ENCODE data around the gene CPA2. TPM values are rescaled to one million over a fixed set of nuclear protein-coding genes. Genes with fewer than 3 reads are reported as not detected.

The CPA2 gene
- total and polyA plus RNA-seq, 2 experiments from 2014 or later = 198 to 303 TPM

DNA sequence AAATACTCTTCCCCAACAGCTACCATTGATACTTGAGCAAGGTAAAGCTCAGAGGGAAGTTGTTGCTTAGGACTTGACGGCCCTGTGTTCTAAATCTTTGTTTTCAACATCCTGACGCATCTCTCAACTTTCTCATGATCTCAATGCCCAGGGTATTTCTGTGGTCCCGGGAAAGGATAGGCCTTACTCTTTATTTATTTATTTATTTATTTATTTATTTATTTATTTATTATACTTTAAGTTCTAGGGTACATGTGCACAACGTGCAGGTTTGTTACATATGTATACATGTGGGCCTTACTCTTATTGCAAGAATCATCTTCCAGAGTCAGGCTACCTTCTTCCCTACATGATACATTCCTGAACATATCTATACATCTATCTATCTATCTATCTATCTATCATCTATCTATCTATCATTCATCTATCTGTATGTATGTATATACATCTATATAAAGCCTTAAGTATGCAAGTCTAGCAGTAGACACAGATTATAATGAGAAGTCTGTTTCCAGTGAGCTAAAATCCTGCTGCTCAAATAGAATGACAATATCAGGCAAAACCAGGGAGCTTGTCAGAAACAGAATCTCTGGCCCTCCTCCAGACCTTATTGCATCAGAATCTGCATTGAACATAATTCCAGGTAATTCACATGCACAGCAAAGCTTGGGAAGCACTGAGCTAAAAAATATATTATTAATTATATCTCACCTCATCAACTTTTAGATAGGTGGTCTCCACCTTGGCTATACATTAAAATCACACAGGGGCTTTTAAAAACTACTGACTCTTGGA is 65.8 kb downstream of the CPA2 start:
- TF ChIP-seq EZH2 (IDR thresholded peaks at IDR 0.05; ENCODE audit: borderline replicate concordance) = no peak
- TF ChIP-seq, protein P1, sequence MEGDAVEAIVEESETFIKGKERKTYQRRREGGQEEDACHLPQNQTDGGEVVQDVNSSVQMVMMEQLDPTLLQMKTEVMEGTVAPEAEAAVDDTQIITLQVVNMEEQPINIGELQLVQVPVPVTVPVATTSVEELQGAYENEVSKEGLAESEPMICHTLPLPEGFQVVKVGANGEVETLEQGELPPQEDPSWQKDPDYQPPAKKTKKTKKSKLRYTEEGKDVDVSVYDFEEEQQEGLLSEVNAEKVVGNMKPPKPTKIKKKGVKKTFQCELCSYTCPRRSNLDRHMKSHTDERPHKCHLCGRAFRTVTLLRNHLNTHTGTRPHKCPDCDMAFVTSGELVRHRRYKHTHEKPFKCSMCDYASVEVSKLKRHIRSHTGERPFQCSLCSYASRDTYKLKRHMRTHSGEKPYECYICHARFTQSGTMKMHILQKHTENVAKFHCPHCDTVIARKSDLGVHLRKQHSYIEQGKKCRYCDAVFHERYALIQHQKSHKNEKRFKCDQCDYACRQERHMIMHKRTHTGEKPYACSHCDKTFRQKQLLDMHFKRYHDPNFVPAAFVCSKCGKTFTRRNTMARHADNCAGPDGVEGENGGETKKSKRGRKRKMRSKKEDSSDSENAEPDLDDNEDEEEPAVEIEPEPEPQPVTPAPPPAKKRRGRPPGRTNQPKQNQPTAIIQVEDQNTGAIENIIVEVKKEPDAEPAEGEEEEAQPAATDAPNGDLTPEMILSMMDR (IDR thresholded peaks at IDR 0.05; ENCODE audit: poor library complexity) = no peak
- no peak for TF ChIP-seq EZH2phosphoT487 (IDR thresholded peaks at IDR 0.05; ENCODE audit: low read depth, severe bottlenecking, unreplicated experiment)
- Histone ChIP-seq H3K36me3 (replicated peaks; ENCODE audit: insufficient read depth, low read depth) (no peaks in the 10 kb centered on the region), H3K9me2 (replicated peaks; ENCODE audit: insufficient read depth) (no peaks in the 10 kb centered on the region), H3K4me3 (no peak overlapping the region), H4K20me1 (ENCODE audit: insufficient read depth, poor library complexity, severe bottlenecking) (no peaks in the 10 kb centered on the region), H3K4me1 (ENCODE audit: insufficient read depth) (peaks cover 4% of the 10 kb centered on the region), H3K4me2 (no peak overlapping the region), H3K27ac (no peak overlapping the region), H3K79me2 (no peaks in the 10 kb centered on the region), H3K27me3 (no peaks in the 10 kb centered on the region), H2AFZ (no peak overlapping the region), H3K9me3 (ENCODE audit: low read depth) (no peaks in the 10 kb centered on the region)
- no peak for DNase-seq (ENCODE audit: low spot score)
- WGBS (ENCODE audit: low lambda C conversion rate, missing lambda C conversion rate) = 98% methylated on average over 4 of the region's 4 CpGs

DNA sequence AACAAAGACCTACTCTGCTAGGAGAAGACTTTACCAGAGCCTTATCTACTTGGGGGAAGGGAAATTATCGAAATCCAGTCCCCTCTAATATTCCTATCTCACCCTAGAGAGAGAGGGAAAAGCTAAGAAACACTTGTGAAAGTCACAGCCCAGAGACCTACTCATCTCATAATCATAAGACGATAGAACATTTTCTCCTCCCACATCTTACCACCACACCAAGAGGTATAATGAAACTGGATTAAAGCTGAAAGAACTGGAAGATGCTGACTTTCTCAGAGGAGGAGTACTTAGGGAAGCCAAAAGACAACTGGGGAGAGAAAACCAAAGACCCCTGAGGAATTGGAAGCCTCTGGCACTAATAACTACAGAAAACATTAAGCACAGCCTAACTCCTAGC is 67.2 kb downstream of the CPA2 start:
- no peaks in the 10 kb centered on the region for H3K27me3 ChIP-seq
- no peak for DNase-seq (ENCODE audit: low spot score)
- H3K79me2 ChIP-seq = no peaks in the 10 kb centered on the region
- H3K9me3 ChIP-seq (ENCODE audit: low read depth) = no peaks in the 10 kb centered on the region
- H3K36me3 ChIP-seq (replicated peaks; ENCODE audit: insufficient read depth, low read depth) = no peaks in the 10 kb centered on the region
- no peak overlapping the region for H3K4me2 ChIP-seq
- H4K20me1 ChIP-seq (ENCODE audit: insufficient read depth, poor library complexity, severe bottlenecking) = no peaks in the 10 kb centered on the region
- no peak overlapping the region for H3K4me3 ChIP-seq
- WGBS (ENCODE audit: low lambda C conversion rate, missing lambda C conversion rate) = 91% methylated on average over 2 of the region's 2 CpGs
- H3K4me1 ChIP-seq (ENCODE audit: insufficient read depth) = peaks cover 4% of the 10 kb centered on the region
- H3K27ac ChIP-seq = no peak overlapping the region
- TF ChIP-seq EZH2phosphoT487 (IDR thresholded peaks at IDR 0.05; ENCODE audit: low read depth, severe bottlenecking, unreplicated experiment) (no peak), EZH2 (IDR thresholded peaks at IDR 0.05; ENCODE audit: borderline replicate concordance) (no peak)
- TF ChIP-seq, protein P1 (IDR thresholded peaks at IDR 0.05; ENCODE audit: poor library complexity) = no peak
- H3K9me2 ChIP-seq (replicated peaks; ENCODE audit: insufficient read depth) = no peaks in the 10 kb centered on the region
- no peak overlapping the region for H2AFZ ChIP-seq

DNA sequence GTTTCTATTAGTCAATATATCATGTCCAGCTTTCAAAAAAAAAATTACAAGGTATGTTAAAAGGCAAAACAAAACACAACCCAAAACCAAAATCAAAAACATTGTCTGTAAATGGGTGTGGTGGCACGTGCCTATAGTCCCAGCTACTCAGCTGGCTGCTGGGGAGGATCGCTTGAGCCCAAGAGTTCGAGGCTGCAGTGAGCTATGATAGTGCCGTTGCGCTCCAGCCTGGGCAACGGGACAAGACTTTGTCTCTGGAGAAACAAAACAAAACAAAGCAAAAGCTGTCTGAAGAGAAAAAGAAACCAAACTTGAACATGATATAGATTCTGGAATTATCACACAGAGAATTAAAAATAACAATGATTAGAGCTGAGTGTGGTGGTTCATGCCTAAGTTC is 67.6 kb downstream of the CPA2 start:
- Histone ChIP-seq H3K9me3 (ENCODE audit: low read depth) (no peaks in the 10 kb centered on the region), H3K4me3 (no peak overlapping the region), H2AFZ (no peak overlapping the region), H3K79me2 (no peaks in the 10 kb centered on the region), H3K4me1 (ENCODE audit: insufficient read depth) (peaks cover 4% of the 10 kb centered on the region), H3K9me2 (replicated peaks; ENCODE audit: insufficient read depth) (no peaks in the 10 kb centered on the region), H3K4me2 (no peak overlapping the region), H3K36me3 (replicated peaks; ENCODE audit: insufficient read depth, low read depth) (no peaks in the 10 kb centered on the region), H4K20me1 (ENCODE audit: insufficient read depth, poor library complexity, severe bottlenecking) (no peaks in the 10 kb centered on the region), H3K27me3 (no peaks in the 10 kb centered on the region), H3K27ac (no peak overlapping the region)
- no peak for DNase-seq (ENCODE audit: low spot score)
- no peak for TF ChIP-seq EZH2phosphoT487 (IDR thresholded peaks at IDR 0.05; ENCODE audit: low read depth, severe bottlenecking, unreplicated experiment)
- 86% methylated on average over 6 of the region's 6 CpGs for WGBS (ENCODE audit: low lambda C conversion rate, missing lambda C conversion rate)

DNA sequence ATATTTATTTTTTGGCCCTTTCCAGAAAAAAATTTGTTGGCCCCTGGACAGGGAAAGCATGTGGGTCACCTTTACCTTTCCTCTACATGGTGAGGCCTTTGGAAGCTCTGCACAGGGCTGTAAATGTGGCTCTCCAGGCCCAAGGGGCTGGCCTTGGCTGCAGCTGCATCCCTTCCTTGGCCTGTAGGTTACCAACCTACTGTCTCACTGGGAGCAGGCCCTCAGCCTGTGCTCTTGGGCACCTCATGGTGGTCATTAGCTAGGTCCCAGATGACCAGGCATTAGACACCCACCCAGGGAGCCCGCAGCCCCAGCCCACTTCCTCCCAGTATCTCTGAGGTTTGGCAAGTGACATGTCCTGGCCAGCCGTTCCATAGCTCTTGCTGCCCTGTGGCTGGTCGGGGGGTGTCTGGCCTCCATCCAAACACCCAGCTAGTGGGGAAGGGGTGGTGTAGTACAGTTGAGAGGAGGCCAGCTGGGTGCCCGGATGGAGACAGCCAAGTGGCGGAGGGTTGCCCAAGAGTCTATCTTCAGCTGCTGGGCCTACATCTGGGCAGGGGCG is 70.8 kb downstream of the CPA2 start:
- Histone ChIP-seq H3K27ac (no peak overlapping the region), H3K9me3 (ENCODE audit: low read depth) (no peaks in the 10 kb centered on the region), H2AFZ (no peak overlapping the region), H3K79me2 (no peaks in the 10 kb centered on the region), H3K4me3 (no peak overlapping the region), H3K4me1 (ENCODE audit: insufficient read depth) (no peaks in the 10 kb centered on the region), H3K36me3 (replicated peaks; ENCODE audit: insufficient read depth, low read depth) (no peaks in the 10 kb centered on the region), H4K20me1 (ENCODE audit: insufficient read depth, poor library complexity, severe bottlenecking) (no peaks in the 10 kb centered on the region), H3K27me3 (no peaks in the 10 kb centered on the region), H3K4me2 (no peak overlapping the region), H3K9me2 (replicated peaks; ENCODE audit: insufficient read depth) (no peaks in the 10 kb centered on the region)
- TF ChIP-seq, protein P1 (IDR thresholded peaks at IDR 0.05; ENCODE audit: poor library complexity) = no peak
- TF ChIP-seq EZH2 (IDR thresholded peaks at IDR 0.05; ENCODE audit: borderline replicate concordance) (no peak), EZH2phosphoT487 (IDR thresholded peaks at IDR 0.05; ENCODE audit: low read depth, severe bottlenecking, unreplicated experiment) (no peak)
- DNase-seq (ENCODE audit: low spot score) = no peak
- WGBS (ENCODE audit: low lambda C conversion rate, missing lambda C conversion rate) = 88% methylated on average over 6 of the region's 6 CpGs

All from hepatocyte (in vitro differentiated cells).